Astrocyte of the cerebellum (primary cell): ENCODE measurements around the gene GMDS.

Source experiments
- DNase-seq: peaks from one replicate; pipeline ENCODE4 v3.0.0-alpha.2; 2011; ENCODE audit warnings: low read depth
- H3K4me3 ChIP-seq: 2 replicates; pipeline ENCODE4 v1.5.1; 2011; ENCODE audit warnings: mild to moderate bottlenecking, low read depth, low read length, moderate library complexity
- CTCF ChIP-seq: IDR thresholded peaks from 2 replicates; pipeline ENCODE4 v1.5.1; 2012; ENCODE audit warnings: low read length, low read depth, moderate library complexity, mild to moderate bottlenecking; ENCODE audit errors: missing control alignments
- in situ Hi-C: cut with HindIII; loops from 2 replicates; pipeline ENCODE4 v1.10.0; 2017; ENCODE audit warnings: low sequenced_read_pairs

GMDS gene

GRCh38 chr6:2187826-2188225 lies 57.6 kb downstream of the GMDS start:
- in situ Hi-C loops, result no loop called here
- no peak for TF ChIP-seq CTCF
- H3K4me3 ChIP-seq, result no peak overlapping the region
- no peak for DNase-seq

GRCh38 chr6:2186516-2186915 lies 58.9 kb downstream of the GMDS start:
- DNase-seq, result no peak
- TF ChIP-seq CTCF, result no peak
- in situ Hi-C loops, result no loop called here
- H3K4me3 ChIP-seq, result no peak overlapping the region

- no peak overlapping the region for H3K4me3 ChIP-seq
- DNase-seq, result no peak
- TF ChIP-seq CTCF, result no peak
- in situ Hi-C loops, result no loop called here
These were observed 59.9 kb downstream of the GMDS start for GRCh38 chr6:2185466-2185865.

GRCh38 chr6:2184700-2185455 lies 60.5 kb downstream of the GMDS start:
- no peak for DNase-seq
- TF ChIP-seq CTCF, result no peak
- in situ Hi-C loops, result no loop called here
- no peak overlapping the region for H3K4me3 ChIP-seq

- in situ Hi-C loops, result no loop called here
- no peak for TF ChIP-seq CTCF
- DNase-seq, result no peak
These were observed 61.7 kb downstream of the GMDS start for GRCh38 chr6:2183752-2184151.

GRCh38 chr6:2183246-2183645 lies 62.2 kb downstream of the GMDS start:
- in situ Hi-C loops, result no loop called here
- H3K4me3 ChIP-seq, result no peak overlapping the region

More at GRCh38 chr6:2183752-2184151, 61.7 kb downstream of the GMDS start:
- no peak overlapping the region for H3K4me3 ChIP-seq

More at GRCh38 chr6:2183246-2183645, 62.2 kb downstream of the GMDS start:
- DNase-seq, result no peak
- no peak for TF ChIP-seq CTCF
